GM18861 (cell line): Measurements from ENCODE around the gene ITGB5.

Experiments used
- ATAC-seq: cut with Tn5 transposase; IDR thresholded peaks from one replicate; pipeline ENCODE4 v1.9.1; 2021; ENCODE audit not compliant: unreplicated experiment

The ITGB5 gene

GRCh38 chr3:124773351-124774326, 113.5 kb downstream of the ITGB5 start:
- ATAC-seq = no peak

- ATAC-seq = no peak
Observed at GRCh38 chr3:124772081-124772831, 114.9 kb downstream of the ITGB5 start.

- no peak for ATAC-seq
Observed at GRCh38 chr3:124771083-124771445, 116.1 kb downstream of the ITGB5 start.

GRCh38 chr3:124770336-124771082, 116.7 kb downstream of the ITGB5 start:
- ATAC-seq = no peak

GRCh38 chr3:124769462-124769861, 117.7 kb downstream of the ITGB5 start:
- ATAC-seq = no peak

GRCh38 chr3:124768812-124769211, 118.4 kb downstream of the ITGB5 start:
- ATAC-seq = no peak

- ATAC-seq = no peak
Observed at GRCh38 chr3:124767691-124768090, 119.5 kb downstream of the ITGB5 start.

- no peak for ATAC-seq
Observed at GRCh38 chr3:124767264-124767663, 119.9 kb downstream of the ITGB5 start.

GRCh38 chr3:124766113-124767095, 120.8 kb downstream of the ITGB5 start:
- no peak for ATAC-seq

- no peak for ATAC-seq
Observed at GRCh38 chr3:124765197-124765840, 121.8 kb downstream of the ITGB5 start.

- ATAC-seq = no peak
Observed at GRCh38 chr3:124764746-124765145, 122.4 kb downstream of the ITGB5 start.

- no peak for ATAC-seq
Observed at GRCh38 chr3:124763644-124764358, 123.4 kb downstream of the ITGB5 start.

- no peak for ATAC-seq
Observed at GRCh38 chr3:124763206-124763605, 124.0 kb downstream of the ITGB5 start.

GRCh38 chr3:124762661-124763011, 124.5 kb downstream of the ITGB5 start:
- no peak for ATAC-seq

- no peak for ATAC-seq
Observed at GRCh38 chr3:124761935-124762660, 125.1 kb downstream of the ITGB5 start.

GRCh38 chr3:124761250-124761796, 125.8 kb downstream of the ITGB5 start:
- no peak for ATAC-seq

GRCh38 chr3:124760601-124761000, 126.6 kb downstream of the ITGB5 start:
- no peak for ATAC-seq
